NCI-H2029 (cell line): ENCODE measurements around the gene STX8.

ENCODE experiments used
- DNase-seq: peaks from one replicate; lab custom pipeline; 2025; lab: John Stamatoyannopoulos, UW

Gene STX8

DNA sequence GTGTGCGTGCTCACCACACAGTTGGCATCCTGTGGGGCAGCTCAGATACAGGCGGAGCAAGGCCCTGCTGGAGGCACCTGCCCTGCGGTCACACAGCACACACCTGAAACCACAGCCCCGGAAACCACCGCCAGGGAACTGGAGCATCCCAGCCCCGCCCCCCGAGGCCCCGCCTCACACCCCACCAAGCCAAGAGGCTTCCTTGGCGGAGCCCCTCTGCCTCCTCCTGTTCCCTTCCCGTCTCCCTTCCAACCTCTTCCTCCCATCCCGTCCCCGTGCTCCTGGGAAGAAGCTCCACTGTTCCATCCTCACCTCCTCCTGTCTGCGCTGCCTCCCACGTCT is 348.9 kb downstream of the STX8 start:
- no peak for DNase-seq

DNA sequence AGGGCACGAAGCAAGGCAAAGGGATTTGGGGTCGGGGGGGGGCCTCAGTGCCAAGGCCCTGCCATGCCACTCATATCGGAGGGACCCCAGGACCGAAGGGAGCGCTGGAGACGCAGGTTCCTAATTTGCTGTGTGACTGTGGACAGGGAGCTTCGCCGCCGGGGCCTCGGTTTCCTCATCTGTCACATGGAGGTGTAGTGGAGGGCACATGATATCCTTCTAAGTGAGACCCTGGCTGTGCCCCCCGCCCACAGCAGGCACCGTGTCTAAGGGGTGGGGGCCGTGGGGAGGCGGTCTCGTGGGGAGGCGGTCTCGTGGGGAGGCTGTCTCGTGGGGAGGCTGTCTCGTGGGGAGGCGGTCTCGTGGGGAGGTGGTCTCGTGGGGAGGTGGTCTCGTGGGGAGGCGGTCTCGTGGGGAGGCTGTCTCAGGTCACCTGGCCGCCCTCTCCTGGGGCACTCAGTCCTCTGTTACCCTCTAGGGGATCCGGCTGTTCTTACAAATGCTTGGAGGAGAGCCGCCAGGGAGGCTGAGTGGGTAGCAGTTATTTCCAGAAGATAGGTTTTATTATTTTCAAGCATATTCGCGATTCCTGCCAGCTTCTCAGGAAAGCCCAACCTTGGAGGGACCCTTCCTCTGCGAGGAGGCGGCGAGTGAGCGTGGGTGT is 349.4 kb downstream of the STX8 start:
- no peak for DNase-seq

DNA sequence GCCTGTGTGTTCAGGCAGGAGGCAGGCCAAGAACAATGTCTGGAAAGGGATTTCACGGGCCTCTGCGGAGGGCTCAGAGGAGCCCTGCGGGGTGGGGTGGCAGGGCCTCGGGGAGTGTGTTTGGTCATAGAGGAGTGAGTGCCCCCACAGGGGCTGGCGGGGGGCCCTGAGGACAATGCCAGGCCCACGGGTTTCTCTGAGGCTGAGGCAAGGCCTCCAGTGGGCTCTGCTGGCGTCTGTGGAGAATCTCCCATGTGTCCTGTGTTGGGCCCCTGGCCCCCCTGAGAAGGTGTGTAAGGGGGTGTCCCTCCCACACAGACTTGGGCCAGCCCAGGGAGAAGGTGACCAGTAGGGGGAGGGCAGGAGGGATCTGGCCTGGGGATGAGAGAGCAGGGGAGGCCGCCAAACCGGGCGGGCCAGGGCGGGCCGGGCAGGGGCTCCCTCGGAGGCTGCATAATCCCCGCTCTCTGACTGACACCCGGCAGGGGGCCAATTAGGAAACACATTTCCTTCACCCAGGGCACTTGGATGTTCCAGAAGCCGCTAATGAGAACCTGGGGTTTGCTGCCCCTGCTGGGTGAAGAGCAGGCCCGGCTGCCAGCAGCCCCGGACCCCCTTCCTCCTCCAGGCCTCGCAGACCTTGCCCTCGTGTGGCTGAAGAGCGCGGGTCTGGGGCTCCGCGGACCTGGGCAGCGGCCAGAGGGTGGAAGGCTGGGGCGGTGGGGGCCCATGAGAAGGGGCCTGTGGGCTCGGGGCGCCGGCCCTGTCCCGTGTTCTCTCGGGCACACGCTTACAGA is 350.1 kb downstream of the STX8 start:
- no peak for DNase-seq

DNA sequence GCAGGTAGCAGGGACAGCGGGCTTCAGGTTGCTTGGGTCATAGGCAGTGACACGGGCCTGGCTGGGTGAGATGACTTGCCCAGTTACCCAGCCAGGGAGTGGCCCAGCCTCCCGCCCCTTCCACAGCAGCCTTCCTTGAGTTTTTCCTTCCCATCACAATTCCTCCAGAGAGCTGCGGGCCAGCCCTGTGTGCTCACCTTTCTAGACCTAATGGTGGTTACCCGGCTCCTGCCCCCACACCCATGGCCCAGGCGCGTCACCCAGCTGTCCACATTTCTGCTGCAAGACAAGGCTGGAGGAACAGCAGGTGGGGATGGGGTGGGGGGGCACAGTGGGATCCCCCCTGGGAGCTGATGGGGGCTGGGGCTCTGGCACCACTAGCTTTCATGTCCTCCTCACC is 351.1 kb downstream of the STX8 start:
- DNase-seq, result no peak

DNA sequence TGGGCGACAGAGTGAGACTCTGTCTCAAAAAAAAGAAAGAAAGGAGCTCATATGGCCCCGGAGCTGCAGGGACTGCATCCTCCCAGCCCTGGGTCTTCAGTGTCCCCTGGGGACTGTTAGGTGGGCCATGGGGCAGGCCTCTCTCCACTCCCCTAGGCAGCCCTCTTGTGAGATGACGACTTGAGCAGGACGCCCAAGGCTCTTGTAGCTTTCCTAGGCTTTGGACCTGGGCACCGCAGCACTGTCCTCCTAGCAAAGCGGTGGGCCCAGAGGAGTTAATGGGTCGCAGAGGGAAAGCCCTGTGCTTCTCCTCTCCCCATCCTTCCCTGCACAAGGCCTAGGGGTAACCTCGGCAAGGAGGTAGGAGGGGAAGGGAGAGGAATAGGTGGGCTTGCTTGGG is 352.1 kb downstream of the STX8 start:
- no peak for DNase-seq

DNA sequence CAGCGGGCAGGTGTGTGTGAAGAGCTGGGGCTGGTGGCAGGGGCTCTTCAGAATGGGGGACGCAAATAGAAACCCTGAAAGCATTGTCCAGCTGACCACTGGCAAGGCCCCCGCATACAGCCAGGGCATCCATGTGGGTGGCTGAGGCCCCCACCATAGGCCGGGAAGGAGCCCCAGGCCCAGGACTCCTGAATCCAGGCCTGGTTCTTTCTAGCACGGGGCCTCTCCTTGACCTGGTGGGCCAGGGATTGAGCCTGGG is 353.8 kb downstream of the STX8 start:
- DNase-seq, result no peak

DNA sequence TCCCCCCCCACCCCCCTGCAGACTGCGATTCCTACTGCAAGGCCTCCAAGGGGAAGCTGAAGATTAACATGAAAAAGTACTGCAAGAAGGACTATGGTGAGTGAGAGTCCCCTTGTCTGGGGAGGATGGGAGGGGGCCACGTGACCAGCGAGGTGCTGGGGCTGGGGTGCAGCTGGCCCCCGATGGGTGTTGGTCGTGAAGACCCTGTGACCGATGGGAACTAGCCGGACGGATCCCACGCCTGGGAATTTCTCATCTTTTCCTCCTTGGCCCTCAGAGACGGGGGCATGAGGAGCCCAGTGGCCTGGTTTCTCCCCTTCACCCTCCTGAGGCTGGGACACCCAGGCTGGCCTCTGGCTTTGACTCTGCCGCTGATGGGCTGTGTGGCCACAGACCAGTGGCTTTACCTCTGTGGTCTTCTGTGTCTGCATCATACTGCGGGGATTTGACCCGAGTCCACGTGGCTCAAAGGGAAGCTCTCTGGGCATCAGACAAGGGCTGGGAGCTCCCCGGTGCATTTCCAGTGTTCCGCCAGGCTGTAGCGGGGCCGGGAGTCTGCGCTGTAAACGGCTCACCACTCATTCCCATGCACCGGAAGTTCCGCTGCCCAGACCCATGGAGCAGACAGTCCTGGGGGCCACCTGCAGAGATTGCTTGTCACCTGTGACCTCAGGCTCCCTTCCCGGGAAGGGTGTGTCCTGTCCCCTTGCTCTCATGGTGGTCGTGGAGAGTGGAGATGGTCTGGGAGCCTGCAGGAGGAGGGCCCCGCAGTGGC is 354.3 kb downstream of the STX8 start:
- DNase-seq, result no peak

DNA sequence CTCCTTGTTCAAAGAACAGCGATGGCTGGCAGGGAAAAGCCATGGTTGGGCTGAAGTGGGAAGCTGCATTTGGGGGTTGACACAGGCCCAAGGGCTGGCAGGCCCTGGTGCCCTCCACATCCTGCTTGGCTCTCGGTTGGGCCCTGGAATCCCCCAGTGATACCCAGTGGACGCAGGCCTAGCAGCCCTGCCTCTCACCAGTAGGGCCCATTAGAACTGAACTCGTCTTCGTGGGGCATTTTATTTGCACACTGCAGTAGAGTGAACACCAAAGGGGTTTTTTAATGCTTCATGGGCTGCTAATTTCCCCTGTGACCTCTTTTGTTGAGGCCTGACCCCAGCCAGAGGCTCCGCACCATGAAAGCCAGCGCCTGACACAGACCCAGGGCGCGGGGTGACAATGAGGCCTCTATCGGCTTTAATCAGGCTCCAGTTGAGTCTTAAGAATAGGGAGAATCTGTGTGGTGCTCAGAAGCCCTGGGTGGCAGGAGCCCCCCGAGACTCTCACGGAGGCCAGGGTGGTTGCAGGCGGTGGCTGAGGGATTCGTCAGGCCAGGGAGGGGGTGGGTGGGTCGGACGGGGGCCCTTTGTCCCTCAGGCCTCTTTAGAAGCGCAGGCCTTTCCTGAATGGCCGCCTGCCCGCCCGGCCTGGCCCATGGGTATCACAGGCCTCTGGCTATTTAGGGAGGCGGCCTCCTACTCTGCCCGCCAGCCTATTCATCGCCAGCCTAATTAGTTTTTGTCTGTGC is 355.0 kb downstream of the STX8 start:
- DNase-seq, result no peak

DNA sequence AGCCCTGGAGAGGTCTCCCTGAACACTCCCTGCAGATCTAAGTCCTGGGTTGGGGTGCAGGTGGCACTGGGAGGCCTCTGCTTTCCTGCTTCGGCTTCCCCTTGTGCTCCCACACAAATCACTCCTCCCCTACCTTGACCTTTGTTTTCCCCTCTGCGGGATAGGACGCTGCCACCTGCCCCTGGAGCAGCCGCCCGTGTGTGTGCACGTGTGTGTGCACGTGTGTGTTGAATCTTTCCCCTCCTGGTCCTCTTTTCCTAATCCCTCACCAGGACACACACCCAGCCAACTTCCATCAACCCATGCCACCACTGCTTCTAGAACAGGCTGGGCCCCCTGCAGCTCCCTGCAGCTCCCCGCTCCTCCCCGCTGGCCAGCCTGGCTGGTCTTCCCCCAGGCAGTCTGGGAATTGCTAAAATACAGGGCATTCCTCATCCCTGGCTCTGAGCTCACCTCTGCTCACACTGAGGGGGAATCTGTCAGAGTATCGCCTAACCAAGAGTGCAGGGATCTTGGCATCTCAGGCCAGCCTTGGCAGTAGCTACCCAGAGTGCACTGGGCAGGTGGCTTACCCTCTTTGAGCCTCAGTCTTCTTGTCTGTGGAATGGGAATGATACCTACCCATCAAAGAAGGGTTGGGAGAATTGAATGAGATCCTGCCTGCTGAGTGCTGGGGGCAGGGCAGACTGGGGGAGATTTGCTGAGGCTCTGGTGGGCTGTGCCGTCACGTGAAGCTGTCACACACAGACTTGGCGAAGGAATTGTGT is 355.8 kb downstream of the STX8 start:
- DNase-seq, result no peak

DNA sequence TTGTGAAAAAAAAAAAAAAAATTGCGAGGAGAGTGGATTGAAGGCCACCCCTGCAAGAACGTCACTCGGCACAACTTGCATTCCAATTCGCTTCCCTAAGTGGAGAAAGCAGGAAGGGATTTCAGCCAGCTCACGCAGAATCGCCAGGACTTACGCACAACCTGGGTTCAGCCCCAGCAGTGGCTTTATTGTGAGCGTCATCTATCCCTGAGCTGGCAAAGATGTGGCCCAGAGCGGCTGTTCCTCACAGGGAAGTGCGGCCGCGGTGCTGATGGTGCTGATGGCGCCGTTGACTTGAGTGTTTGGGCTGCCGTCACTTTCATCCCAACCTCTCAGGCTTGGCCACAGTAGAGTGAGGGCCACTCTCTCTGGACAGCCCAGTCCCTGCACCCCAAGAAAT is 356.7 kb downstream of the STX8 start:
- DNase-seq, result no peak

DNA sequence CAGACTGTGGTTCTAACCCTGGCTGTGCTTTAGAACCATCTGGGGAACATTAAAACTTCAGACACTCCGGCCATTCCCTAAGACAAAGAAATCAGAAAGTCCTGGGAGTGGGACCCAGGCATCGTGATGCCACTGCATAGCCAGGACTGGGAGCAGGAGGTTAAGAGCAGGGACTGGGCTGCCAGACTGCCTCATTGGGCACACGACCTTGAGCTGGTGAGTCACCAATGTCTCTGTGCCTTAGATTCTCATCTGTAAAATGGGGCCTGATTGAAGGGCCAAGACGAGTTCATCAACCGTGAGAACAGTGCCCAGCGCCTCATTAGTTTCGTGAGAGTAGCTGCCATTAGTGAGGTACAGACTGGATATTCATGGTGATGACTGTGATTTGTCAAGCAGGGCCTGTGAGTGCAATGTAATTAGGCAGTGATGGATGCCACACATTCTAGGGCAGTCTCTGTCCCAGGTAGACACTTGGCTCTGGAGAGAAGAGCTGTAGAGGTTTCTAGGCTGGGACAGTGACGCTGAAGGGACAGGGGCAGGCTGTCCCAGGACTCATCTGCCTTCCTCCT is 357.5 kb downstream of the STX8 start:
- DNase-seq, result no peak

DNA sequence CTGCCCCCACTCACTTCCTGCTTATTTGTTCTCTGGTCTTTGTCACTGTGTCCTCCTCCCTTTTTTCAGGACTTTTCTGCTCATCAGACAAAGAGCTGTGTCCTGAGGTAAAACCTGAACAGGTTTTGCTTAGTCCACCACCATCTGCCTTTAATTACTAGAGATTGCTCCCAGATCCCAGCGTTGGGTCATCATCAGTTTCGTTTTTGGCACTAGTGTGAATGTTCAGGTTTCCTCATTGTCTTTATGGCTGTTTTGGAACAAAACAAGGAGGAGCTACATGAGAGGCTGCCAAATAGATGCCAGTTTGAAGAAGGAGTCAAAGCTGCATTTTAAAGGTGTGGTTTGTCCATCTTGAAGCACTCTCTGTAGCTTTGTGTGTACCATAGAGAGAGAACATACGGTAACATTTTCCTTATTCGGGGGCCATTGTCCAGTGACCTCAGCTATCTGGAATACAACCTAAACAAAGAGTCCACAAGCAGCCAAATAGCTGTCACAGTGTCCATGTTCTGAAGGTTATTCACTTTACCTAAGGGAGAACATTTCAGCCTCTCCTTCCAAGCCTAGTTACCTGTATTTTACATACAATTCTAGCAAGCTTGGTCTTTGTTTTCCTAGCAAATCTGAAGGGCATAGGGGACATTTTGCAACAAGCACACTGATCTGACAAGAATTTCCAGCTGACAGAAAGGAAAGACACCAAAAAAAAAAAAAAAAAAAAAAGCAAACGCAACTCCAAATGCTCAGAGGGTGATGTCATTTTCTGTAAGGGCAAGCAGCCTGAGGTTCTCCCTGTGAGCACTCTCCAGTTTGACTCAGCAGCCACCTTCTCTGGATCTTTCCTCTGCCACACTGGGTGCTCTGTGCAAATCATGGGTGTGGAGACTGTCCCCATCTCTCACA is 358.2 kb downstream of the STX8 start:
- no peak for DNase-seq

DNA sequence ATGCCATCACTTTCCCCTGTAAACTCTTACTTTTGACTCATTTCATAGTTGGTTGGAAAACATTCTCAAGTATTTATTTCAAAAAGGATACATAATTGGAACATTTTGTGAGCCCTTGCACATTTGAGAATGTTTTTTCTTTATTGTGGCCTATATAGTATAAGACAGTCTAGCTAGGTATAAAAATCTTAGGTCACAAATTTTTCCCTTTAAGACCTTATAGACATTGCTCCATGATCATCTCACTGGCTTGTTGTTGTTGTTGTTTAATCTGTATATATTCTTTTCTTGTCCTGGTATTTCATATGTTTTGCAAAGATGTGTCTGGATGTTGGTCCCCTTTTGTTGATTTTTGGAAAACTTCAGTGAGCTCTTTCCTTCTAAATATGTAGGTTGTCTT is 360.2 kb downstream of the STX8 start:
- no peak for DNase-seq

DNA sequence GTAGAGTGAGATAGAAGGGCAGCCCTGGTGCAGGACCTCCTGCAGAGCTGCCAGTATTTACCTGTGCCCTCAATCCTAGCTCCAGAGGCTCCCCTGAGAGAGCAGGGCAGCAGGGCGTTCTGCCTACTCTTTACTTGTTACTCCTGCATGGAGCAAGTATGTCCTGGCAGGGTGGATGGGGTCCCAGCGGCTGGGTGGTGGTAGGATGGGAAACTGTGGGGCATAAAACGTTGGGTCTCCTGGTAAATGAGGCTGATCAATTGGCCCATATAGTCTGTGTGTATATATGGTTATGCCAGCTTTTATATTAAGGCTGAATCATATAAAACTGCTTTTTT is 362.3 kb downstream of the STX8 start:
- no peak for DNase-seq

DNA sequence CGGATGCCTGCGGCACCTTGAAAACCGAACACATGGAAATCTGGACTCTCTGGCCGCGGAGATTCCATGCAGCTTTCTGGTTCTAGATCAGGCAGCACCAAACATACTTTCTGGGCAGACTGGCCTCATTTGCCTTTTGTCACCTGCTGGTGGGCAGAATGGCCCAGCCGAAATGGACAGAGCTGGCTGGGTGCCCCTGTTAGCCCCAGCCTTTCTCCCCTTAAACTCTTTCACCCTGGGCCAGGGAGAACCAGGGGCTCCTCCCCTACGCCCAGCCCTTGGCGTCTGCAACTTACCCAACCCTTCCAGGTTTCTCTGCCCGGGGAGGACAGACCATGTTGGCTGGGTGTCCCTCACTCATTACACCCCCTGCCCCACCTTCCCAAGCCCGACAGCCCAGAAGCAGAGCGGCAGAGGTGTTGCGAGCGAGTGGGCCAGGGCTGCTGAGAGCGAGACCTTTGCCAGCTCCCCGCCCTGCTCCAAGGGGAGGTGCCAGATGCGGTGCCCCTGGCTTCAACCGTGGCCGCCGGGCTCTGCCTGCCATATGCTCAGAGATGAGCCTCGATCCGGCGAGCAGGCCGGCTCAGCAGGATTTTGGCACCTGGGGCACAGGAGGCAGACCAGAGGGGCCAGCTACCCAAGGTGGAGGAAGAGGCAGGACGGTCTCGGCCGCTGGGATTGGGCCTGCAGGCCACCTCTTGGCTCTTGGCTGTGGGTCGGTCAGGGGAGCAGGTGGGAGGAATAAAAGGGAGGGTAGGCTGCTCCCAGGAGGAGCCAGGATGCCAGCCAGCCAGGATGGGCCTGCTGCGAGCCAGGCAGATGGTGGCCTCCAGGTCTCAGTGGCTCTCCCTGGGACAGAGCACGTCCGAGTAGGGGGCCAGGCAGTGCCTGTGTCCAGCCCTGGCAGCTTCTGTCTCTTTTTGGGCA is 363.0 kb downstream of the STX8 start:
- DNase-seq, result no peak

DNA sequence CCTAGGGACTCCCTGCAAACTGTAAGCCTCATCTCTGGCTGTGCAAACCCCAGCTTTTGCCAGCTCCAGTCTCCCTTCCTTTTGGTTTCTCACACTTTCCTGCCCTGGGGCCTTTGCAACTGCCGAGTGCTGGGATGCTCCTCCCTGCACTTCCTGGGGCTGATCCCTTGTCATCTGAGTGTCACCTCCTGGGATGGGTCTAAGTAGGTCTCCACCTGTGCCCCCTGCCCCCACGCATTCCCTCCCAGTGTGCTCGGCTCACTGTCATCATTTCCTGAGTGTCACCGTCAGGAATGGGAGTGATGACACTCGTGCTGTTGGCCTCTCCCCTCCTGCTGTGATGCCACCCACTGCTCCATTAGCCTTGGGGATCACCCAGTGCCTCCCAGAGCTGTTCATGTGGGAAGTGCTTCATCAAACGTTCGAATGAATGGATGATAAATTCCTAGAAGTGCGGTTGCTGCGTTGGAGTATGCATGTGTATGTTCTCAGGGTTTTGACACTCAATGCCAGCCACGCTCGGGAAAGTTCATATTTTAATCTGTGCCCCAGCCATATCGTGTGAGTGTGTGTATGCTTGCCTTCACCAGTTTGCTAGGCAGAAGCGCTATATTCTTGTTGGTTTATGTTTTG is 364.4 kb downstream of the STX8 start:
- no peak for DNase-seq

DNA sequence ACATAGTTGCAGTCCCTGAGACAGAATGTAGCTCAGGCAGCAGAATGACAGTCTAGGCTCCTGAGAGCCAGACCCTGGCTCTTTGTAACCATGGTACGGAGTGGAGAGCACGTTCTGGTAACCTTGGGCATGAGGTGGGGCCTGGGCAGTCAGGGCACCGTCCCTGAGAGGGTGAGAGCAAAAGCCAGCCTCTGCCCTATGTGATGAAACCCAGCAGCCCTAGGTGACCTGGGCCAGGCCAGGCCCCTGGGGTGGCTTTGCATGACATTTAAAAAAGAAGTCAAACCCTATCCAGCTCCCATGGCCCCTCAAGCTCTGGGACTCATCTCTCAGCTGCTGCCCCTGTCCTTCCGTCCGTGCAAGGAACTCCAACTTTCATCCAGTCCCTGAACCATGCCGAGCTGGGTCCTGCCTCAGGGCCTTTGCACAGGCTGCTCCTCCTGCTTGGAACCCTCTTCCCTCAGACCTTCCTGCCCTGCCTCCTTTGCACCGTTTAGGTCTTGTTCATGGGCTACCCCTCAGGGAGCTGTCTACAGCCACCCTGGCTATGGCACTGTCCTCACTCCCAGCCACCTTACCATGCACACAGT is 365.7 kb downstream of the STX8 start:
- no peak for DNase-seq

DNA sequence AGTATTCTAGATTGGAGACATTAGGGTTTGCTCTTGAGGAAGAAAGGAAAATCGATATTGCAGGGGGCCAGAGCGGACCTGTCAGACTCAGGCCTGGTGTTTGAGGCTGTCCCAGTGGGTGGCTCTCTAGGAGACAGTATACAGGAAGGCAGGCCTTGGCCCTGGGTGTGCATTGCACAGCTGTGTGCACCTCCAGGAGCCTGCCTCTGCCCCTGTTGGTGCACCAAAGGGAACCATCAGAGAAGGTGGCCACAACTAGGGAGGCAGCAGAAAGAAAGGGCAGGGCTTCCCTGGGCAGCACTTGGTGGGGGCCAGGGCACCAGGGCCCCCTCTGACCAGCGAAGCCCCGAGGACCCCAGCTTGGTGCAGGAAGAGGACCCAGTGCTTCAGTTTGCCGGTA is 366.3 kb downstream of the STX8 start:
- DNase-seq, result no peak
